GM12873 (cell line): Measurements from ENCODE around the gene CNGA4.

ENCODE experiments used
- TF ChIP-seq, protein P1 (sequence below): IDR thresholded peaks from 2 replicates; pipeline ENCODE4 v1.5.1; 2012; ENCODE audit warnings: low read depth, mild to moderate bottlenecking, moderate library complexity, low read length, control low read depth; ENCODE audit not compliant: insufficient read depth; ENCODE audit errors: missing control alignments

Gene CNGA4, protein sequence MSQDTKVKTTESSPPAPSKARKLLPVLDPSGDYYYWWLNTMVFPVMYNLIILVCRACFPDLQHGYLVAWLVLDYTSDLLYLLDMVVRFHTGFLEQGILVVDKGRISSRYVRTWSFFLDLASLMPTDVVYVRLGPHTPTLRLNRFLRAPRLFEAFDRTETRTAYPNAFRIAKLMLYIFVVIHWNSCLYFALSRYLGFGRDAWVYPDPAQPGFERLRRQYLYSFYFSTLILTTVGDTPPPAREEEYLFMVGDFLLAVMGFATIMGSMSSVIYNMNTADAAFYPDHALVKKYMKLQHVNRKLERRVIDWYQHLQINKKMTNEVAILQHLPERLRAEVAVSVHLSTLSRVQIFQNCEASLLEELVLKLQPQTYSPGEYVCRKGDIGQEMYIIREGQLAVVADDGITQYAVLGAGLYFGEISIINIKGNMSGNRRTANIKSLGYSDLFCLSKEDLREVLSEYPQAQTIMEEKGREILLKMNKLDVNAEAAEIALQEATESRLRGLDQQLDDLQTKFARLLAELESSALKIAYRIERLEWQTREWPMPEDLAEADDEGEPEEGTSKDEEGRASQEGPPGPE

GRCh38 chr11:6238902-6239301, at the start of gene CNGA4:
TSS of gene CNGA4 (plus strand) at chr11:6239089. CDS start at chr11:6239207, 118 bp downstream.
- TF ChIP-seq, protein P1, sequence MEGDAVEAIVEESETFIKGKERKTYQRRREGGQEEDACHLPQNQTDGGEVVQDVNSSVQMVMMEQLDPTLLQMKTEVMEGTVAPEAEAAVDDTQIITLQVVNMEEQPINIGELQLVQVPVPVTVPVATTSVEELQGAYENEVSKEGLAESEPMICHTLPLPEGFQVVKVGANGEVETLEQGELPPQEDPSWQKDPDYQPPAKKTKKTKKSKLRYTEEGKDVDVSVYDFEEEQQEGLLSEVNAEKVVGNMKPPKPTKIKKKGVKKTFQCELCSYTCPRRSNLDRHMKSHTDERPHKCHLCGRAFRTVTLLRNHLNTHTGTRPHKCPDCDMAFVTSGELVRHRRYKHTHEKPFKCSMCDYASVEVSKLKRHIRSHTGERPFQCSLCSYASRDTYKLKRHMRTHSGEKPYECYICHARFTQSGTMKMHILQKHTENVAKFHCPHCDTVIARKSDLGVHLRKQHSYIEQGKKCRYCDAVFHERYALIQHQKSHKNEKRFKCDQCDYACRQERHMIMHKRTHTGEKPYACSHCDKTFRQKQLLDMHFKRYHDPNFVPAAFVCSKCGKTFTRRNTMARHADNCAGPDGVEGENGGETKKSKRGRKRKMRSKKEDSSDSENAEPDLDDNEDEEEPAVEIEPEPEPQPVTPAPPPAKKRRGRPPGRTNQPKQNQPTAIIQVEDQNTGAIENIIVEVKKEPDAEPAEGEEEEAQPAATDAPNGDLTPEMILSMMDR: peak; percentile 2

DNA sequence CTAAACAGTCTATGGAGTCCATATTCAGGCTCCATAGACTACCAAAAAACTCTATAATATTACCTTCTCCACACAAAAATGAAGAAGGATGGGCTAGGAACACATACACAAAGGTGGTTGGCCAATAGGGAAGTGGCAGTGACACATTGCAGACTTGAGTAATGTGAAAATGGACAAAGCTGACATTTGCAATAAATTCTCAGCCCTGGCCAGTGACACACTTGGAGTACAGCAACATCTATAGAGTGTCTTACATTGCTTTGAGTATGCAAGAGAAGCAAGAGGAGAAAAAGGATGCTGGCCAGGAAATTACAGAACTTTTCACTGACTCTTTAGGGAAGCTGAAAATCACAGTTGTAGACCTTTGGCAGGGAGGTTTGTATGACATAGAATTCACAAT, 47.1 kb upstream of the CNGA4 start:
- TF ChIP-seq, protein P1: no peak

DNA sequence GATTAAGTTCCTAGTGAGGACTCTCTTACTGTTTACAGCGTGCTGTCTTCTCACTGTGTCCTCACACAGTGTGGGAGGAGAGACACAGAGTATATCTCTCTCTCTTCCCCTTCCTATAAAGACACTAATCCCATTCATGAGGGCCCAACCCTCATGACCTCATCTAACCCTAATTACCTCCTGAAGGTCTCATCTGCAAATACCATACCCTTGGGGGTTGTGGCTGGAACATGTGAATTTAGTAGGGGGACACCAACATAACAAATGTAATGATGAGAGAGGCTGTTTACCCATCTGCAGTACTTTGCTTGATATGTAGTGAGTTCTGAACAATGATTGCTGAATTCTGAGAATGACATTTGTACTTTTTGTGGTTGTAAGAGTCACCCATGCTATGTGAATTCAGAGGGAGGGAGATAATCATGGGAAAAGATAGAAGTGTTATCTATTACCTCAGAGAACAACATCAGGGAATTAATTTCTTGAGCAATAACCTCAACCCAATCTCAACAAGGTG, 44.8 kb upstream of the CNGA4 start:
- TF ChIP-seq, protein P1: no peak

DNA sequence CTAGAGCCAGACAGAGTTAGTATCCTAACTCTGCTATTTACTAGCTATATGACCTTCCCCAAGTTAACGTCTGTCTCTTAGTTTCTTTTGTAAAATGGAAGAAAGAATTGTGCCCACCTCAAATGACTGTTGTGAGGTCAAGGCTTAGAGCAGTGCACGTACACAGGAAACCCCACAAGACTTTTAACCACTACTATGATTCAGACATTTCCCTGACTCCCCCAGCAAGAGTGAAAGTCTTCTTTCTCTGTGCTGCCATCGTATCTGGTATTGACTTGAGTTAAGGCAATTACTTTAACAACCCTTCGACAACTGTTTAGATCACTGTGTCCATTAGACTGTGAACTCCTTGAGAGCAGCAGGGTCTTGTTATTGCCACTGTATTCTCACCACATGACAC, 42.5 kb upstream of the CNGA4 start:
- TF ChIP-seq, protein P1: no peak

DNA sequence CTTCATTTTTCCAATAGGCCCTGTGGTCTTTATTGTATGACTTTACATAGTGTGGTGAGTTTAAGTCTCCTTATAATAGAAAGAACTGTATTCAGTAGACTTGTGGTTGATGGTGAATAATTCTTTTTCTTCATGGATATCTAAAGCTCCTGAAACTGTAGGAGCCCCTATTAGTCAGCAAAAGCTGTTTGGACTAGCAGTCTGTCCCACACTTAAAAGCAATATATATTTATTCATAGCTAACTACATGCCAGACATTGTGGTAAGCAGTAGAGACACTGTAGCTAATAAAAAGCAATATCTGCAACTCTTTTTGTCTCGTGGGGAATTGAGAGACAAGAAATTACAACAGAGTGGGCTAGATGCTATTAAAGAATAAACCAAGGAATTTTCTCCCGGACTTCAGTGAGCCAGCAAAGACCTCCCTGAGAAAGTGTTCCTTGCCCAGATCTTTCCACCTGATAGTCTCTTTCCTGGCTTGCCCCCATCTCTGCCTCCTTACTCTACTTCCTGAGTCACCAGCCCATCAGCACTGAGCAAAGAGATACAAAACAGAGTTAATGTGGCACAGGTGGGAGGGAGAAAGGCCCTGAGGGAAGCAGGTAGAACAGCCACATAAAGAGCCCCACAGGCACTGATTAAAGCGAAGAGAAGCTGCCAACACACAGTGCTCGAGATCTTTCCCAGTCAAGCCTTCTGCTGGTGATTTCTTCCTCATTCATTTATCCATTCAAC, 41.3 kb upstream of the CNGA4 start:
- TF ChIP-seq, protein P1: no peak

DNA sequence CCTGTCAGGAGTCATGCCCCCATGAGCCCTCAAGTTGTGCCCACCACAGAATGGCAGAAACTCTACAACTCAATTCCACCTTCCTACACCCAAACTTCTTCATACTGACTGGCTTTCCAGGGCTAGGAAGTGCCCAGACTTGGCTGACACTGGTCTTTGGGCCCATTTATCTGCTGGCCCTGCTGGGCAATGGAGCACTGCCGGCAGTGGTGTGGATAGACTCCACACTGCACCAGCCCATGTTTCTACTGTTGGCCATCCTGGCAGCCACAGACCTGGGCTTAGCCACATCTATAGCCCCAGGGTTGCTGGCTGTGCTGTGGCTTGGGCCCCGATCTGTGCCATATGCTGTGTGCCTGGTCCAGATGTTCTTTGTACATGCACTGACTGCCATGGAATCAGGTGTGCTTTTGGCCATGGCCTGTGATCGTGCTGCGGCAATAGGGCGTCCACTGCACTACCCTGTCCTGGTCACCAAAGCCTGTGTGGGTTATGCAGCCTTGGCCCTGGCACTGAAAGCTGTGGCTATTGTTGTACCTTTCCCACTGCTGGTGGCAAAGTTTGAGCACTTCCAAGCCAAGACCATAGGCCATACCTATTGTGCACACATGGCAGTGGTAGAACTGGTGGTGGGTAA, 39.6 kb upstream of the CNGA4 start, which contains the start of gene OR52W1:
TSS of gene OR52W1 (plus strand) at position 51 of the 637 bp plus-strand sequence. CDS start at position 51, 0 bp downstream.
- TF ChIP-seq, protein P1: no peak
